Stomach smooth muscle (tissue), 2 donors: Measurements from ENCODE around the gene SOX12.
"Not testable (repeated sequence)": the region's sequence is repeated elsewhere in the genome, so short reads cannot be mapped to it uniquely, and the experiment has no call there.

Experiments used
- H3K27ac ChIP-seq: one replicate; pipeline ENCODE4 v1.7.0; 2013; ENCODE audit warnings: mild to moderate bottlenecking, low read length, inconsistent platforms
- H3K27me3 ChIP-seq, 2 donors: one replicate each; pipeline ENCODE4 v1.7.0; 2013; ENCODE audit warnings: low read length in 2 of 2; ENCODE audit not compliant: insufficient read depth in 2 of 2, control insufficient read depth in 1 of 2
- H3K36me3 ChIP-seq, 2 donors: one replicate each; pipeline ENCODE4 v1.7.0; 2013; ENCODE audit warnings: low read length in 2 of 2; ENCODE audit not compliant: control insufficient read depth in 2 of 2, insufficient read depth in 2 of 2
- H3K4me1 ChIP-seq: one replicate; pipeline ENCODE4 v1.7.0; 2013; ENCODE audit warnings: low read length; ENCODE audit not compliant: control insufficient read depth, insufficient read depth
- H3K4me3 ChIP-seq, 2 donors: one replicate each; pipeline ENCODE4 v1.7.0; 2013; ENCODE audit warnings: low read length in 2 of 2
- H3K9ac ChIP-seq, 2 donors: one replicate each; pipeline ENCODE4 v1.7.0; 2013; ENCODE audit warnings: low read length in 2 of 2, mild to moderate bottlenecking in 1 of 2
- H3K9me3 ChIP-seq, 2 donors: one replicate each; pipeline ENCODE4 v1.7.0; 2013; ENCODE audit warnings: low read length in 2 of 2; ENCODE audit not compliant: control insufficient read depth in 2 of 2
- donor health status: healthy.
- donor health status: Pancreatic carcinoma.

Gene SOX12

GRCh38 chr20:376089-376488, 50.7 kb downstream of the SOX12 start:
- Histone ChIP-seq H3K4me3 (no peak overlapping the region), H3K27me3 (peaks cover 3 to 12% of the 10 kb centered on the region in 2 donors), H3K4me1 (peaks cover 3% of the 10 kb centered on the region), H3K36me3 (no peaks in the 10 kb centered on the region), H3K9ac (no peak overlapping the region), H3K27ac (no peak overlapping the region), H3K9me3 (no peaks in the 10 kb centered on the region)

- no peak overlapping the region for H3K4me3 ChIP-seq
- no peaks in the 10 kb centered on the region for H3K36me3 ChIP-seq
- H3K27me3 ChIP-seq: peaks cover 5 to 14% of the 10 kb centered on the region in 2 donors
- H3K4me1 ChIP-seq: peaks cover 9% of the 10 kb centered on the region
- no peak overlapping the region for H3K9ac ChIP-seq
- no peaks in the 10 kb centered on the region for H3K9me3 ChIP-seq
- H3K27ac ChIP-seq: no peak overlapping the region
Measured at GRCh38 chr20:376750-377149, 51.4 kb downstream of the SOX12 start.

GRCh38 chr20:377578-377977, 52.2 kb downstream of the SOX12 start:
- H3K4me1 ChIP-seq: peaks cover 12% of the 10 kb centered on the region
- H3K9ac ChIP-seq, H3K9me3 ChIP-seq: not testable (repeated sequence)

GRCh38 chr20:378961-379336, 53.6 kb downstream of the SOX12 start:
- H3K9me3 ChIP-seq: no peaks in the 10 kb centered on the region
- peaks cover 5 to 24% of the 10 kb centered on the region in 2 donors for H3K27me3 ChIP-seq
- no peak overlapping the region for H3K4me3 ChIP-seq
- no peaks in the 10 kb centered on the region for H3K36me3 ChIP-seq
- no peak overlapping the region for H3K27ac ChIP-seq
- peaks cover 12% of the 10 kb centered on the region for H3K4me1 ChIP-seq
- H3K9ac ChIP-seq: no peak overlapping the region

More at GRCh38 chr20:377578-377977, 52.2 kb downstream of the SOX12 start:
- not testable (repeated sequence) for H3K4me3 ChIP-seq, H3K27ac ChIP-seq, H3K36me3 ChIP-seq
- peaks cover 5 to 19% of the 10 kb centered on the region in 2 donors for H3K27me3 ChIP-seq
